ENCODE measurements around the gene STRADA. TPM values are rescaled to one million over a fixed set of nuclear protein-coding genes. Genes with fewer than 3 reads are reported as not detected.

Gene STRADA
- total RNA-seq, 1 donor from 2014 or later, result 42.9 TPM

- no peak for TF ChIP-seq CTCF (IDR thresholded peaks at IDR 0.05)
- Mint-ChIP-seq H3K4me3 (ENCODE audit: unreplicated experiment) (no peak overlapping the region), H3K4me1 (ENCODE audit: unreplicated experiment) (no peaks in the 10 kb centered on the region), H3K36me3 (ENCODE audit: unreplicated experiment) (peaks cover 43% of the 10 kb centered on the region), H3K27me3 (ENCODE audit: unreplicated experiment) (no peaks in the 10 kb centered on the region), H3K27ac (ENCODE audit: unreplicated experiment) (no peak overlapping the region), H3K9me3 (ENCODE audit: unreplicated experiment) (no peaks in the 10 kb centered on the region)
- DNase-seq (ENCODE audit: extremely low spot score, unreplicated experiment), result no peak
Measured at GRCh38 chr17:63758428-63758827, 16.8 kb upstream of the STRADA start.

GRCh38 chr17:63754046-63754445 is 12.4 kb upstream of the STRADA start:
- Mint-ChIP-seq H3K9me3 (ENCODE audit: unreplicated experiment) (no peaks in the 10 kb centered on the region), H3K36me3 (ENCODE audit: unreplicated experiment) (peaks cover 42% of the 10 kb centered on the region), H3K27me3 (ENCODE audit: unreplicated experiment) (no peaks in the 10 kb centered on the region), H3K27ac (ENCODE audit: unreplicated experiment) (no peak overlapping the region), H3K4me3 (ENCODE audit: unreplicated experiment) (no peak overlapping the region), H3K4me1 (ENCODE audit: unreplicated experiment) (no peaks in the 10 kb centered on the region)
- TF ChIP-seq CTCF (IDR thresholded peaks at IDR 0.05), result no peak
- DNase-seq (ENCODE audit: extremely low spot score, unreplicated experiment), result no peak

- H3K36me3 Mint-ChIP-seq (ENCODE audit: unreplicated experiment), result peaks cover 41% of the 10 kb centered on the region
Measured at GRCh38 chr17:63753215-63753614, 11.6 kb upstream of the STRADA start.

GRCh38 chr17:63752707-63753106 is 11.1 kb upstream of the STRADA start:
- H3K27ac Mint-ChIP-seq (ENCODE audit: unreplicated experiment), result no peak overlapping the region
- no peak for TF ChIP-seq CTCF (IDR thresholded peaks at IDR 0.05)
- H3K9me3 Mint-ChIP-seq (ENCODE audit: unreplicated experiment), result no peaks in the 10 kb centered on the region
- DNase-seq (ENCODE audit: extremely low spot score, unreplicated experiment), result no peak
- no peak overlapping the region for H3K4me3 Mint-ChIP-seq (ENCODE audit: unreplicated experiment)
- no peaks in the 10 kb centered on the region for H3K4me1 Mint-ChIP-seq (ENCODE audit: unreplicated experiment)
- peaks cover 36% of the 10 kb centered on the region for H3K36me3 Mint-ChIP-seq (ENCODE audit: unreplicated experiment)
- H3K27me3 Mint-ChIP-seq (ENCODE audit: unreplicated experiment), result no peaks in the 10 kb centered on the region

More at GRCh38 chr17:63753215-63753614, 11.6 kb upstream of the STRADA start:
- Mint-ChIP-seq H3K27me3 (ENCODE audit: unreplicated experiment) (no peaks in the 10 kb centered on the region), H3K4me3 (ENCODE audit: unreplicated experiment) (no peak overlapping the region), H3K9me3 (ENCODE audit: unreplicated experiment) (no peaks in the 10 kb centered on the region), H3K4me1 (ENCODE audit: unreplicated experiment) (no peaks in the 10 kb centered on the region), H3K27ac (ENCODE audit: unreplicated experiment) (no peak overlapping the region)
- no peak for TF ChIP-seq CTCF (IDR thresholded peaks at IDR 0.05)
- DNase-seq (ENCODE audit: extremely low spot score, unreplicated experiment), result no peak

GRCh38 chr17:63751806-63752205 is 10.2 kb upstream of the STRADA start:
- no peak for DNase-seq (ENCODE audit: extremely low spot score, unreplicated experiment)
- no peaks in the 10 kb centered on the region for H3K4me1 Mint-ChIP-seq (ENCODE audit: unreplicated experiment)
- no peak for TF ChIP-seq CTCF (IDR thresholded peaks at IDR 0.05)
- H3K27ac Mint-ChIP-seq (ENCODE audit: unreplicated experiment), result no peak overlapping the region
- no peaks in the 10 kb centered on the region for H3K9me3 Mint-ChIP-seq (ENCODE audit: unreplicated experiment)
- no peak overlapping the region for H3K4me3 Mint-ChIP-seq (ENCODE audit: unreplicated experiment)
- H3K27me3 Mint-ChIP-seq (ENCODE audit: unreplicated experiment), result no peaks in the 10 kb centered on the region
- H3K36me3 Mint-ChIP-seq (ENCODE audit: unreplicated experiment), result peaks cover 38% of the 10 kb centered on the region
